Colonic mucosa (tissue), 4 donors: Measurements from ENCODE around the gene EYA3. TPM values are rescaled to one million over a fixed set of nuclear protein-coding genes. Genes with fewer than 3 reads are reported as not detected.

Experiments used
- DNase-seq: peaks from one replicate; pipeline ENCODE4 v3.0.0-alpha.2; 2020
- H3K27ac ChIP-seq: fragments of 200-600 bp; one replicate; pipeline ENCODE4 v1.8.0; 2021
- H3K27me3 ChIP-seq: fragments of 200-600 bp; one replicate; pipeline ENCODE4 v1.8.0; 2021
- H3K36me3 ChIP-seq: fragments of 200-600 bp; one replicate; pipeline ENCODE4 v1.8.0; 2021
- H3K4me1 ChIP-seq: fragments of 200-600 bp; one replicate; pipeline ENCODE4 v1.8.0; 2021; ENCODE audit warnings: mild to moderate bottlenecking
- H3K4me3 ChIP-seq: fragments of 200-600 bp; one replicate; pipeline ENCODE4 v1.8.0; 2021
- H3K9ac ChIP-seq, 2 donors: one replicate each; pipeline ENCODE4 v1.7.0; 2013; ENCODE audit warnings: control low read depth in 2 of 2, low read depth in 2 of 2, low read length in 2 of 2
- H3K9me3 ChIP-seq: fragments of 200-600 bp; one replicate; pipeline ENCODE4 v1.8.0; 2021
- intact Hi-C: fragments of 100-400 bp; cut with DNase I; formaldehyde crosslinking; loops from one replicate; pipeline ENCODE4 v1.14.1; 2022
- total RNA-seq, 2 donors: library from RNA; stranded (reverse); fragmentation: NEBNext Ultra II Directional in 1 of 2; extraction: Animal tissue kit (Norgen Biotek cat#: 25700) in 1 of 2; gene quantifications; one replicate each; pipeline ENCODE4 v1.2.1, GENCODE V29; 2021
- TF ChIP-seq, protein P1 (sequence below): fragments of 200-600 bp; IDR thresholded peaks from one replicate; pipeline ENCODE4 v1.8.0; 2022; ENCODE audit warnings: antibody characterized with exemption, mild to moderate bottlenecking
- donor health status: healthy.
- donor health status: DM: no; HTN: no; CAD: no.
- donor health status: DM: no; HTN: no; CAD: no.

The EYA3 gene
- total RNA-seq, 2 donors from 2014 or later = 21.8 to 27.6 TPM

DNA sequence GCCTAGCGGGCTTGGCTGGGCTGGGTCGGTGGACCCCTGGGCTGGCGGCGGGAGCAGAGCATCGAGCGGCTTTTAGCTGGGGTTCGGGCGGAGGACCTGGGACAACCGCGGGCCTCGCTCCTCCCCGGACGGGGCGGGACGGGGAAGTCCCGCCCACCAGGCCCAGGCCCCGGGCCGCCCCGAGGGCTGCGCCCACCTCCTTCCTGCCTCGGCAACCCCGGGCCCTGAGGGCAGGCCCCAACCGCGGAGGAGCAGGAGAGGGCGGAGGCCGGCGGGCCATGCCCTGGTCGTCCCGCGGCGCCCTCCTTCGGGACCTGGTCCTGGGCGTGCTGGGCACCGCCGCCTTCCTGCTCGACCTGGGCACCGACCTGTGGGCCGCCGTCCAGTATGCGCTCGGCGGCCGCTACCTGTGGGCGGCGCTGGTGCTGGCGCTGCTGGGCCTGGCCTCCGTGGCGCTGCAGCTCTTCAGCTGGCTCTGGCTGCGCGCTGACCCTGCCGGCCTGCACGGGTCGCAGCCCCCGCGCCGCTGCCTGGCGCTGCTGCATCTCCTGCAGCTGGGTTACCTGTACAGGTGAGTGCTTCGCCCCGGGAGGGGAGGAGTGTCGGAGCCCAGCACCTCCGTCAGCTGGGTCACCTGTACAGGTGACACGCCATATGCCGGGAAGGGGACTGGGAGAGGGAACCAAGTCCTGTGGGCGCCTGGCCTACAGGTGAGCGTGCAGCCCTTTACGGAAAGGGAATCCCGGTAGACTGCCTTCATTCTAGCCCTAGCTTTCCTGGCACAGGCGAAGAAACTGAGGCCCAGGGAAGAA is 128.4 kb downstream of the EYA3 start, which contains the start of gene XKR8:
Gene XKR8, plus strand, starts transcription at position 182 of the 812 bp plus-strand sequence. Its CDS starts 97 bp downstream, at position 279.
- peak within 1 kb of the TSS; percentile 97 for H3K27ac ChIP-seq
- intact Hi-C loops = no loop called here
- TF ChIP-seq, protein P1, sequence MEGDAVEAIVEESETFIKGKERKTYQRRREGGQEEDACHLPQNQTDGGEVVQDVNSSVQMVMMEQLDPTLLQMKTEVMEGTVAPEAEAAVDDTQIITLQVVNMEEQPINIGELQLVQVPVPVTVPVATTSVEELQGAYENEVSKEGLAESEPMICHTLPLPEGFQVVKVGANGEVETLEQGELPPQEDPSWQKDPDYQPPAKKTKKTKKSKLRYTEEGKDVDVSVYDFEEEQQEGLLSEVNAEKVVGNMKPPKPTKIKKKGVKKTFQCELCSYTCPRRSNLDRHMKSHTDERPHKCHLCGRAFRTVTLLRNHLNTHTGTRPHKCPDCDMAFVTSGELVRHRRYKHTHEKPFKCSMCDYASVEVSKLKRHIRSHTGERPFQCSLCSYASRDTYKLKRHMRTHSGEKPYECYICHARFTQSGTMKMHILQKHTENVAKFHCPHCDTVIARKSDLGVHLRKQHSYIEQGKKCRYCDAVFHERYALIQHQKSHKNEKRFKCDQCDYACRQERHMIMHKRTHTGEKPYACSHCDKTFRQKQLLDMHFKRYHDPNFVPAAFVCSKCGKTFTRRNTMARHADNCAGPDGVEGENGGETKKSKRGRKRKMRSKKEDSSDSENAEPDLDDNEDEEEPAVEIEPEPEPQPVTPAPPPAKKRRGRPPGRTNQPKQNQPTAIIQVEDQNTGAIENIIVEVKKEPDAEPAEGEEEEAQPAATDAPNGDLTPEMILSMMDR = peak; percentile 34
- H3K4me3 ChIP-seq = peak within 1 kb of the TSS; percentile 61
- H3K4me1 ChIP-seq = peaks cover 3% of the 10 kb centered on the region
- H3K9me3 ChIP-seq = no peaks in the 10 kb centered on the region
- DNase-seq = peak; percentile 87
- peak within 1 kb of the TSS; percentile 88 for H3K9ac ChIP-seq
- H3K27me3 ChIP-seq = no peaks in the 10 kb centered on the region
- H3K36me3 ChIP-seq = no peaks in the 10 kb centered on the region

DNA sequence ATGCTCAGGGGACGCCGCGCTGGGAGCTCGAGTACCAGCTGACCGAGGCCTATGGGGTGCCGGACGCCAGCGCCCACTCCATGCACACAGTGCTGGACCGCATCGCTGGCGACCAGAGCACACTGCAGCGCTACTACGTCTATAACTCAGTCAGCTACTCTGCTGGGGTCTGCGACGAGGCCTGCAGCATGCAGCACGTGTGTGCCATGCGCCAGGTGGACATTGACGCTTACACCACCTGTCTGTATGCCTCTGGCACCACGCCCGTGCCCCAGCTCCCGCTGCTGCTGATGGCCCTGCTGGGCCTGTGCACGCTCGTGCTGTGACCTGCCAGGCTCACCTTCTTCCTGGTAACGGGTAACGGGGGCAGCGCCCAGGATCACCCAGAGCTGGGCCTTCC is 129.9 kb downstream of the EYA3 start:
- H3K9me3 ChIP-seq = no peaks in the 10 kb centered on the region
- no peaks in the 10 kb centered on the region for H3K36me3 ChIP-seq
- no peak overlapping the region for H3K27ac ChIP-seq
- intact Hi-C loops = no loop called here
- no peak overlapping the region for H3K9ac ChIP-seq
- peaks cover 3% of the 10 kb centered on the region for H3K4me1 ChIP-seq
- H3K4me3 ChIP-seq = no peak overlapping the region
- TF ChIP-seq, protein P1 = no peak
- H3K27me3 ChIP-seq = no peaks in the 10 kb centered on the region
- DNase-seq = no peak

DNA sequence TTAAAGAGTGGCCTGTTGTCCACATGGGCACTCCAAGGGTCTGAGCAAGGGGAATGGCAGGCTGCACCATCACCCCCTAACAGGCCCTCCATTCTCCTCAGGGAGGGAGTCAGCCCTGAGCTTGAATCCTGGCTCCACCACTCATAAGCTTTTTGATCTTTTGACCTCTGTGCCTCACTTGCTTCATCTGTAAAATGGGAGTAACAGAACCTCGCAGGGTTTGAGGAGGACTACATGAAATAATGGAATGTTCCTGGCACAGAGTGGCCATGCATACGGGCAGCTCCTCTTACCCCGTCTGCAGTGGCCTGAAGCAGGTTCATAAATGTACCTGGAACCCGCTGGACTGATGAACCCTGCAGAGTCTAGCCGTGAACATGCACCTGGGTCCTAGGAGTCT is 130.8 kb downstream of the EYA3 start:
- Histone ChIP-seq H3K36me3 (no peaks in the 10 kb centered on the region), H3K9me3 (no peaks in the 10 kb centered on the region), H3K27me3 (no peaks in the 10 kb centered on the region), H3K4me3 (no peak overlapping the region), H3K27ac (no peak overlapping the region), H3K9ac (no peak overlapping the region), H3K4me1 (peaks cover 3% of the 10 kb centered on the region)
- TF ChIP-seq, protein P1 = no peak
- no peak for DNase-seq
- intact Hi-C loops = no loop called here

DNA sequence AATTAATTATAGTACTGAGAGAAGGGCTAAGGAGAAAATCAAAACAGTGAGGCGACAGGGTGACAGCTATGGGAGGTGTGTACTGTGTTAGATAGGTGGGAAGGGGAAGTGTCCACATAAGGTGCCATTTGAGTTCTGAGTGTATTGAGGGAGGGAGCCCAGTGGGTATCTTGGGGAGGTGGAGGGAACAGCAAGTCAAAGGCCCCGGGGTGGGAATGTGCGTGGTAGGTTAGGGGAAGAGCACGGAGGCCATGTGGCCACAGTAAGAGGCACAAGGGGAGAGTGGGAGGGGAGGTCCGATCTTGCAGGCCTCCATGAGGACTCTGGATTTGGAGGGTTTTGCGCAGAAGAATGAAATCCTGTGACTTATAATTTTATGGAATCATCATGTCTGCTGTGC is 131.6 kb downstream of the EYA3 start:
- Histone ChIP-seq H3K4me1 (peaks cover 3% of the 10 kb centered on the region), H3K36me3 (no peaks in the 10 kb centered on the region), H3K9me3 (no peaks in the 10 kb centered on the region), H3K27me3 (no peaks in the 10 kb centered on the region), H3K9ac (no peak overlapping the region), H3K4me3 (no peak overlapping the region), H3K27ac (no peak overlapping the region)
- no peak for DNase-seq
- TF ChIP-seq, protein P1 = no peak
- intact Hi-C loops = no loop called here

DNA sequence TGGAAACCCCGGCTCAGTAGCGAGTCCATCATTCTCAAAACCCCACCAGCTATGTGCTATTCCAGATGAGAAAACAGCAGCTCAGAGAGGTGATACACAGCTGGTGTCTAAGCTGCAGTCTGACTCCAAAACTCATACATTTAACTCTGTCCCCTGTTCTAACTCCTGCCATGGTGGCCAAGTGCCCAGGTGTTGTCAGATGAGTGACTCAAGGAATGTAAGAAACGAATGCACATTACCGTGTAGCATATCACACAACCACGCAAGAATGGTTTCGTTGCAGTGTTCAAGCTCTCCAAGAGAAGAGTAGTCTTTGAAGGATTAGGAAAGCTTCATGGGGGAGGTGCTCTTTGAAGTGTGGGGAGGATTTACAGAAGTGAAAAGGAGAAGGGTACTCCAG is 133.3 kb downstream of the EYA3 start:
- Histone ChIP-seq H3K4me1 (no peaks in the 10 kb centered on the region), H3K9me3 (no peaks in the 10 kb centered on the region), H3K9ac (no peak overlapping the region), H3K36me3 (no peaks in the 10 kb centered on the region), H3K27me3 (no peaks in the 10 kb centered on the region), H3K27ac (no peak overlapping the region), H3K4me3 (no peak overlapping the region)
- intact Hi-C loops = no loop called here
- TF ChIP-seq, protein P1 = no peak
- DNase-seq = no peak
